Bronchial epithelial cell (primary cell): ENCODE measurements around the gene TUBB1. TPM values are rescaled to one million over a fixed set of nuclear protein-coding genes. Genes with fewer than 3 reads are reported as not detected.
A peak's percentile ranks its signal among the peaks of the same experiment; 100 is the strongest.

Experiments
- DNase-seq: peaks from one replicate; pipeline ENCODE4 v3.0.0-alpha.2; 2010; ENCODE audit warnings: low read depth
- FAIRE-seq: peaks from 2 replicates; lab custom pipeline; 2011; peaks lifted over from hg19 to GRCh38; lab: Jason Lieb, UNC
- H3K27me3 ChIP-seq: 2 replicates; pipeline ENCODE4 v1.5.1; 2011; ENCODE audit warnings: low read length; ENCODE audit not compliant: control insufficient read depth, insufficient read depth
- H3K36me3 ChIP-seq: 2 replicates; pipeline ENCODE4 v1.5.1; 2011; ENCODE audit warnings: low read length; ENCODE audit not compliant: control insufficient read depth, insufficient read depth
- H3K4me3 ChIP-seq: 2 replicates; pipeline ENCODE4 v1.5.1; 2011; ENCODE audit warnings: mild to moderate bottlenecking, low read depth, low read length, control low read depth
- total RNA-seq: library from RNA; depleted of rRNA; stranded (reverse); fragments of >200 nt; gene quantifications from 2 replicates; pipeline ENCODE4 v1.2.1, GENCODE V29; 2014
- TF ChIP-seq, protein P1 (sequence below): IDR thresholded peaks from 2 replicates; pipeline ENCODE4 v1.5.1; 2011; ENCODE audit warnings: mild to moderate bottlenecking, moderate library complexity, low read length, control low read depth, inconsistent platforms; ENCODE audit not compliant: insufficient read depth, severe bottlenecking

The TUBB1 gene
- total RNA-seq, 1 donor from 2014 or later = not detected

DNA sequence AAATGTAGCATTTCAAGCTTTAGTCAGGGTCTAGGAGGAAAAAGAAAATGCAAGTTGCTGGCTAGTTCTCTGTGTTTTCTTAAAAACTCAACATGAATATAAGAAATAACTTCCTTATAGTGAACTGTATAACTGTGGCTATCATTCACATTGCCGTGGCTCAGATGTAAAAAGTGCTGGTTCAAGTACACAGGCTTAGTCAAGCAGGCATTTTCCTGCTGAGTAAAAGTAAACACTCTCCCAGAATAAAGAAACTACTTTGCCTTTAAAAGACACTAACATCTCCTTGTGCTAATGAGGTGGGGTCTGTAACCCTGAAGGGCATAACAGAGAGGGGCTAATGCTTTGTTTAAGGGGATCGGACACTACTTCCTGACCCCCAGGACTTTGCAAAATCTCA is 9.6 kb downstream of the TUBB1 start:
- no peak for FAIRE-seq
- TF ChIP-seq, protein P1, sequence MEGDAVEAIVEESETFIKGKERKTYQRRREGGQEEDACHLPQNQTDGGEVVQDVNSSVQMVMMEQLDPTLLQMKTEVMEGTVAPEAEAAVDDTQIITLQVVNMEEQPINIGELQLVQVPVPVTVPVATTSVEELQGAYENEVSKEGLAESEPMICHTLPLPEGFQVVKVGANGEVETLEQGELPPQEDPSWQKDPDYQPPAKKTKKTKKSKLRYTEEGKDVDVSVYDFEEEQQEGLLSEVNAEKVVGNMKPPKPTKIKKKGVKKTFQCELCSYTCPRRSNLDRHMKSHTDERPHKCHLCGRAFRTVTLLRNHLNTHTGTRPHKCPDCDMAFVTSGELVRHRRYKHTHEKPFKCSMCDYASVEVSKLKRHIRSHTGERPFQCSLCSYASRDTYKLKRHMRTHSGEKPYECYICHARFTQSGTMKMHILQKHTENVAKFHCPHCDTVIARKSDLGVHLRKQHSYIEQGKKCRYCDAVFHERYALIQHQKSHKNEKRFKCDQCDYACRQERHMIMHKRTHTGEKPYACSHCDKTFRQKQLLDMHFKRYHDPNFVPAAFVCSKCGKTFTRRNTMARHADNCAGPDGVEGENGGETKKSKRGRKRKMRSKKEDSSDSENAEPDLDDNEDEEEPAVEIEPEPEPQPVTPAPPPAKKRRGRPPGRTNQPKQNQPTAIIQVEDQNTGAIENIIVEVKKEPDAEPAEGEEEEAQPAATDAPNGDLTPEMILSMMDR = no peak
- H3K4me3 ChIP-seq = peak overlapping the region; percentile 25

DNA sequence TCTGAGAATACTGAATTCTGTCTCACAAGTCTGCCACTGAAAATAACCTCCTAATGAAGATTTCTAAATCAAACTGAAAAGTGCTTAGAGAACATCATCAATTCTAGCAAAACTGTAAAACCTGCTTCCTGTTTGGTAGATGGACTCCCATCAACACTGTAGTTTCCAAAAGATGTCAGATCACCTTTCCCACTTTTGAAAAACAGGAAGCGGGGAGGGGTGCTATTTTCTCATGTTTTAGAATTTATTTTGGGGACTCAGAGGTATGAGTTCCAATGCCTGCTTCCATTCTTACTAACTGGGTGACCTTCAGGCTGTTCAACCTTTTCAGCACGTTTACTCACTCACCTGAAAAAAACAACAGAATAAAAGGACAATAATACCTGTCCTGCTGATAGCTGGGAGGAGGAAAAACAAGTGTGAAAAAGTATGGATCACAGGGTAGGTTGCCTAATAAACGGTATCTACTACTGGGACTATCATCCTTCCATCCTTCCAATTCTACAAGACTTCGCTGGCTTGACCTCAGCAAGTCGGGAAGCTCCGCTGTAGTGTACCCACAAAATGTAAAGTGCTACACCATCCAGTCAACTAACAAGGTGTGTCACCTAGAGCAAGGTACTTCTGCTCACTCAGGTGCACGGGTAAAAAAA is 11.8 kb downstream of the TUBB1 start:
- DNase-seq (no peak), FAIRE-seq (no peak)
- Histone ChIP-seq H3K4me3 (peak overlapping the region; percentile 89), H3K27me3 (no peaks in the 10 kb centered on the region), H3K36me3 (peaks cover 9% of the 10 kb centered on the region)
- TF ChIP-seq, protein P1 = no peak

More for the DNA sequence above, 9.6 kb downstream of the TUBB1 start:
- peak; percentile 50 for DNase-seq
- Histone ChIP-seq H3K27me3 (no peaks in the 10 kb centered on the region), H3K36me3 (peaks cover 12% of the 10 kb centered on the region)

DNA sequence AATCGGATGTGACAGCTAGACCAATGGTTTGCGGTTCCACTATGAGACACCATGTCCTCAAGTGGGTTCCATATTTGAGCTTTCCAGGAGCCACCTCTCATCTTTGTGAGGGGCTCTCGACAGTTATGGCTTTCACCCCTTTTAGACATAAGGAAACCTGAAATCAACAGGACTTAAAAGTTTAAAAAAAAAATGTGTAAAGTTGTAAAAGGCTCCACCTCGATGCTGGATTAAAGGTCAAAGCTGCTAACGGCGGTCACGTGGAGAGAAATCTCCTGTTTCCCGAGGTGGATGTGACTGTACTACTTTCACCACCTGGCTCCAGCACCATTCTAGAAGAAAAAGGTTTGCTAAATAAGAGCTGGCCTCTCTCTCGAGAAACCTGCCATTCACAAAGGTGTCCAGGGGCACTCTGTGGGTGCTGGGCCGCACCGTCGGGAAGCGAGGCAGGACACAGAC is 12.4 kb downstream of the TUBB1 start:
- Histone ChIP-seq H3K27me3 (no peaks in the 10 kb centered on the region), H3K36me3 (peaks cover 12% of the 10 kb centered on the region), H3K4me3 (peak overlapping the region; percentile 89)
- TF ChIP-seq, protein P1 = no peak
- DNase-seq = no peak
- no peak for FAIRE-seq

DNA sequence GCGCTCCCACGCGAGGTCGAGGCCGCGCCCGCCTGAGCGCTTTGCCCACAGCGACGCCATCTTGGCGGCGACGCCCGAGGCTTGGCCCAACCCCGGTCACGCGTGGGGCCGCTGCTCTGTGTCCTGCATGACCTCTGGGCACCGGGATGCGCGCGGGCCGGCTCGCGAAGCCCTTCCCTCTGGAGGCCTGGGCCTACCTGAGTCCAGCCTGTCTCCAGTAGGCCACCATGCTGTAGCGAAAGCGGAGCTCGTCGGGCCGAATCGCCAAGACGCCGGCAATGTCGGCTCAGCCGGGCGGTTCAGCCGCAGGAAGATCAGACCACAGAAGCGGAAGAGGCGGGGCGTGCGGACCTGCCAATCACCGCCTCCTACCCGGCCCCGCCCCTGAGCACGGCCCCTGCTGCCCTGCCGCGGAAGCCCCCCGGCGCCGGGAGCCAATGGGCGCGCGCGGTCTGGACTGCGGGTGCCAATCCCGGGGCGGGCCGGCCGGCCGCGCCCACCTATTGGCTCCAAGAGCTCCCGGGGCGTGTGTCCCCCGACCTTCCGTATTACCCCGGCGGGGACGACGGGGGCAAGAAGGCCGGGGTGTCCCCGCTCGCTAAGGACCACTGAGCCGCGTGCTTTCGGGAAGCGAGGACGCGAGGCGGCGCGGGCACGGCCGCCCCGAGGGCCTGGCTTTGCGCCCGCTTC is 12.9 kb downstream of the TUBB1 start, which contains the start of gene ATP5F1E:
ATP5F1E (minus strand) TSS at position 313 of the 690 bp plus-strand sequence; CDS start at position 229, 84 bp downstream.
- no peaks in the 10 kb centered on the region for H3K27me3 ChIP-seq
- FAIRE-seq (no peak), DNase-seq (peak; percentile 79)
- H3K4me3 ChIP-seq = peak within 1 kb of the TSS; percentile 89
- H3K36me3 ChIP-seq = peaks cover 15% of the 10 kb centered on the region
- TF ChIP-seq, protein P1 = no peak

DNA sequence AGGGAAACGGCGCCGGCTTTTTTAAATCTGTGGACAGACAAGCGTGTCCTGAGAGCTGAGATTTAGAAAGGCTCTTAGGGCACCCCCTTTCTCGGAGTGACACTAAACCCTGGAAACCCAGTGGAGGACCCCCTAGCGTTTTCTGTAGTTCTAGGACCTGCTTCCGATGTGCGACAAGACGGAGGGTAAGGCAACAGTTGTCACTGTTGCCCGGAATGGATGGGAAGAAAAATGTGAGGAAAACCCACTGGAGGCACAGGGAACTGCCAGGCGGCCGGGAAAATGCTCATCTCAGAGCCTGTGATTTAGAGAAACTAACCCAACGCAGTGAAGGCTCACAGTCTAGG is 13.5 kb downstream of the TUBB1 start:
- TF ChIP-seq, protein P1 = peak; percentile 2
- DNase-seq = no peak
- no peak for FAIRE-seq
- Histone ChIP-seq H3K27me3 (no peaks in the 10 kb centered on the region), H3K36me3 (peaks cover 17% of the 10 kb centered on the region), H3K4me3 (peak overlapping the region; percentile 89)
